Trophoblast cell (in vitro differentiated cells and primary cell): Measurements from ENCODE around the gene SLC10A1.

ENCODE experiments used
- DNase-seq, 2 donors: peaks; one replicate each; pipeline ENCODE4 v3.0.0-alpha.2; 2016
- H2AFZ ChIP-seq: 2 replicates; pipeline ENCODE4 v1.6.1; 2013; ENCODE audit warnings: low read length, moderate library complexity, mild to moderate bottlenecking; ENCODE audit not compliant: insufficient read depth, poor library complexity
- H2AK5ac ChIP-seq: 2 replicates; pipeline ENCODE4 v1.6.1; 2013; ENCODE audit warnings: mild to moderate bottlenecking, low read length
- H2BK120ac ChIP-seq: 2 replicates; pipeline ENCODE4 v1.6.1; 2013; ENCODE audit warnings: low read length, mild to moderate bottlenecking, moderate library complexity; ENCODE audit not compliant: insufficient read depth, poor library complexity
- H2BK12ac ChIP-seq: 2 replicates; pipeline ENCODE4 v1.6.1; 2013; ENCODE audit warnings: mild to moderate bottlenecking, low read length, moderate library complexity
- H2BK5ac ChIP-seq: 2 replicates; pipeline ENCODE4 v1.6.1; 2013; ENCODE audit warnings: low read length, low read depth, moderate library complexity, mild to moderate bottlenecking; ENCODE audit not compliant: poor library complexity
- H3K14ac ChIP-seq: 2 replicates; pipeline ENCODE4 v1.6.1; 2013; ENCODE audit warnings: mild to moderate bottlenecking, low read length
- H3K18ac ChIP-seq: 2 replicates; pipeline ENCODE4 v1.6.1; 2013; ENCODE audit warnings: mild to moderate bottlenecking, low read length
- H3K23ac ChIP-seq: 2 replicates; pipeline ENCODE4 v1.6.1; 2013; ENCODE audit warnings: low read length
- H3K27ac ChIP-seq: 2 replicates; pipeline ENCODE4 v1.5.1; 2013; ENCODE audit warnings: low read depth, mild to moderate bottlenecking, inconsistent platforms, low read length, moderate library complexity
- H3K27me3 ChIP-seq: 2 replicates; pipeline ENCODE4 v1.6.1; 2013; ENCODE audit warnings: inconsistent platforms, mild to moderate bottlenecking, low read length, moderate library complexity; ENCODE audit not compliant: insufficient read depth
- H3K36me3 ChIP-seq, 2 experiments: 1 replicate in 1 of 2; 2 replicates in 1 of 2; pipeline ENCODE4 v1.6.1; 2013; ENCODE audit warnings: low read length in 2 of 2, mild to moderate bottlenecking in 2 of 2, moderate library complexity in 1 of 2; ENCODE audit not compliant: insufficient read depth in 2 of 2, control insufficient read depth in 1 of 2
- H3K4ac ChIP-seq: 2 replicates; pipeline ENCODE4 v1.6.1; 2013; ENCODE audit warnings: low read depth, mild to moderate bottlenecking, low read length, moderate library complexity
- H3K4me1 ChIP-seq, 2 experiments: 1 replicate in 1 of 2; 2 replicates in 1 of 2; pipeline ENCODE4 v1.6.1; 2013; ENCODE audit warnings: low read length in 2 of 2, mild to moderate bottlenecking in 2 of 2, moderate library complexity in 1 of 2; ENCODE audit not compliant: insufficient read depth in 2 of 2, control insufficient read depth in 1 of 2
- H3K4me2 ChIP-seq: 2 replicates; pipeline ENCODE4 v1.6.1; 2013; ENCODE audit warnings: inconsistent platforms, mild to moderate bottlenecking, low read length, moderate library complexity
- H3K4me3 ChIP-seq: 2 replicates; pipeline ENCODE4 v1.5.1; 2013; ENCODE audit warnings: mild to moderate bottlenecking, low read depth, low read length, inconsistent platforms
- H3K79me1 ChIP-seq: one replicate; pipeline ENCODE4 v1.6.1; 2013; ENCODE audit warnings: low read length
- H3K79me2 ChIP-seq: 2 replicates; pipeline ENCODE4 v1.6.1; 2013; ENCODE audit warnings: low read length, mild to moderate bottlenecking; ENCODE audit not compliant: control insufficient read depth, insufficient read depth, poor library complexity
- H3K9ac ChIP-seq: 2 replicates; pipeline ENCODE4 v1.6.1; 2013; ENCODE audit warnings: mild to moderate bottlenecking, low read length
- H3K9me3 ChIP-seq: 2 replicates; pipeline ENCODE4 v1.6.1; 2013; ENCODE audit warnings: low read depth, mild to moderate bottlenecking, control low read depth, inconsistent platforms, low read length; ENCODE audit not compliant: insufficient read depth
- H4K12ac ChIP-seq: 2 replicates; pipeline ENCODE4 v1.6.1; 2013; ENCODE audit warnings: low read depth, mild to moderate bottlenecking, low read length, moderate library complexity
- H4K8ac ChIP-seq: 2 replicates; pipeline ENCODE4 v1.6.1; 2013; ENCODE audit warnings: low read depth, mild to moderate bottlenecking, low read length, moderate library complexity
- H4K91ac ChIP-seq: one replicate; pipeline ENCODE4 v1.6.1; 2013; ENCODE audit warnings: low read depth, mild to moderate bottlenecking, low read length, moderate library complexity
- WGBS: extraction: QIAGEN DNeasy Blood & Tissue Kit; methylation state at CpG from one replicate; pipeline ENCODE4 v1.1.7; 2013; ENCODE audit warnings: missing lambda C conversion rate; ENCODE audit not compliant: insufficient read length, insufficient coverage; ENCODE audit errors: extremely low coverage; 5-methylcytosine and 5-hydroxymethylcytosine counted together

The SLC10A1 gene

DNA sequence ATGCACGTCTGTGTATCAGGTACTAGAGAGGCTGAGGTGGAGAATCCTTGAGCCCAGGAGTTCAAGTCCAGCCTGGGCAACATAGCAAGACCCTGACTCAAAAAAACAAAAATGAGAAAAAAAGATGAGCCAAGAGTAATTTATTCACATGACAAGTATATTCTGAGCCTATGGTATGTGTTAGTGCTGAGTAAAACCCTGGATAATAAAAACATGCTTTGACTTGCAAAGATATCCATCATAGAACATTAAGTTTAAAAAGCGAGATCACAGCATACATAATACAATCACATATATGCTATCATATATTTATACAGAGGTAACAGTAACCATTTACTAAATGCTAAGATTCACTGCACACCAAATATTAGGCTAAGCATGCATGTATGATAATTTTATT lies 23.9 kb upstream of the SLC10A1 start:
- peaks cover 3% of the 10 kb centered on the region for H3K79me1 ChIP-seq
- H4K12ac ChIP-seq, result no peak overlapping the region
- no peak overlapping the region for H3K23ac ChIP-seq
- no peak overlapping the region for H3K4ac ChIP-seq
- no CpG with 5 or more reads among the region's 2 CpGs for WGBS
- H3K27ac ChIP-seq, result no peak overlapping the region
- no peaks in the 10 kb centered on the region for H3K79me2 ChIP-seq
- H3K9me3 ChIP-seq, result peaks cover 3% of the 10 kb centered on the region
- H4K91ac ChIP-seq, result no peak overlapping the region
- H2BK12ac ChIP-seq, result no peak overlapping the region
- peaks cover 0 to 2% of the 10 kb centered on the region in 2 experiments for H3K4me1 ChIP-seq
- no peak overlapping the region for H2AK5ac ChIP-seq
- no peak for DNase-seq
- H3K36me3 ChIP-seq, result no peaks in the 10 kb centered on the region
- no peaks in the 10 kb centered on the region for H3K27me3 ChIP-seq
- no peak overlapping the region for H3K9ac ChIP-seq
- no peak overlapping the region for H4K8ac ChIP-seq
- no peak overlapping the region for H2BK120ac ChIP-seq
- H2AFZ ChIP-seq, result no peak overlapping the region
- H3K18ac ChIP-seq, result no peak overlapping the region
- H3K4me2 ChIP-seq, result no peak overlapping the region
- H2BK5ac ChIP-seq, result no peak overlapping the region
- H3K14ac ChIP-seq, result no peak overlapping the region
- no peak overlapping the region for H3K4me3 ChIP-seq

DNA sequence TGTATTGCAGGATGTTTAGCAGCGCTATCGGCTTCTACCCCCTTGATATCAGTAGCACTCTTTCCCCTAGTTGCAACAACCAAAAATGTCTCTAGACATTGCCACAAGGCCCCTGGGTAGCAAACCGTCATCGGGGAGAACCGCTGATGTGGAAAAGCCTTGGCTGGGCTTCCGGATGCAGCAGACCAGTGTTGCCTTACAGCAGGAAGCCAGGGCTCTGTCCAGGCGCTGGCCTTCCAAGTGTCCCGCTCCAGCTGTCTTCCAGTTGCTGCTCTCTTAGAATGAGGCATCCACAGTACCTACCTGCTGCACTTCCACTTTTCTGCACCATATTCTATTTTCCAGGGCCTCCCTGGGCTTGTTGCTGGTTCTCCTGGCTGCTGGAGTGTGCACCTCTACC lies 22.6 kb upstream of the SLC10A1 start:
- Histone ChIP-seq H2BK12ac (no peak overlapping the region), H3K79me1 (peaks cover 7% of the 10 kb centered on the region), H3K4me2 (no peak overlapping the region), H3K4ac (no peak overlapping the region), H3K27ac (no peak overlapping the region), H3K27me3 (no peaks in the 10 kb centered on the region), H4K8ac (no peak overlapping the region), H3K4me3 (no peak overlapping the region), H2BK5ac (no peak overlapping the region), H3K79me2 (no peaks in the 10 kb centered on the region), H2BK120ac (no peak overlapping the region), H3K9ac (no peak overlapping the region), H3K36me3 (no peaks in the 10 kb centered on the region), H3K9me3 (peaks cover 3% of the 10 kb centered on the region), H3K23ac (no peak overlapping the region), H4K91ac (no peak overlapping the region), H2AFZ (no peak overlapping the region), H3K4me1 (peaks cover 0 to 8% of the 10 kb centered on the region in 2 experiments), H3K18ac (no peak overlapping the region), H4K12ac (no peak overlapping the region), H3K14ac (no peak overlapping the region), H2AK5ac (no peak overlapping the region)
- WGBS, result no CpG with 5 or more reads among the region's 8 CpGs
- no peak for DNase-seq

DNA sequence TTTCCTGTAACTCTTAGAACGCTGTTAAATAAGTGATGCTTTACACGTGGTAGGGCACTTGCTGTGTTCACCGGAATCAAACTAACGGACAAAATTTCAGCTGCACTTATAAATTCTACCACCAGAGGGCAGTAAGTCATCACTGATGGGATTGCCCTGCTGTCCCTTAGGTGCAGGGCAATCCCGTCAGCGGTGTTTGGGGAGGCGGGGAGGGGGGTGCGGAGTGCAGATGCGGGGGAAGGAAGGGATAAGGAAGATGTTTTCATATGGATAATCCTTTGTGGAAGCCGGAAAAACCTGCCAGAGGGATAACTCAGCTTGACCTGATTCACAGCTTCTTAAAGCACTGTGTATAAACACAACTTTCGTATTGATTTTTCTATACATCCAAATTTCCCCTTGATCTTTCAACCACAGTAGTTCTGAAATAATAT lies 21.7 kb upstream of the SLC10A1 start:
- Histone ChIP-seq H3K9me3 (peaks cover 3% of the 10 kb centered on the region), H3K27ac (no peak overlapping the region), H4K91ac (no peak overlapping the region), H3K79me1 (peaks cover 7% of the 10 kb centered on the region), H3K79me2 (no peaks in the 10 kb centered on the region), H4K8ac (no peak overlapping the region), H3K27me3 (no peaks in the 10 kb centered on the region), H2BK120ac (no peak overlapping the region), H3K4ac (no peak overlapping the region), H3K4me1 (peaks cover 0 to 8% of the 10 kb centered on the region in 2 experiments), H2BK12ac (no peak overlapping the region), H2AK5ac (no peak overlapping the region), H4K12ac (no peak overlapping the region), H3K36me3 (no peaks in the 10 kb centered on the region), H3K9ac (no peak overlapping the region), H2AFZ (no peak overlapping the region), H3K18ac (no peak overlapping the region), H3K4me3 (no peak overlapping the region), H2BK5ac (no peak overlapping the region), H3K14ac (no peak overlapping the region), H3K23ac (no peak overlapping the region), H3K4me2 (no peak overlapping the region)
- peak; percentile 77 to 97 for DNase-seq
- WGBS, result no CpG with 5 or more reads among the region's 11 CpGs

GRCh38 chr14:69816216-69816615 lies 19.2 kb upstream of the SLC10A1 start:
- Histone ChIP-seq H3K4me2 (no peak overlapping the region), H3K4me1 (peaks cover under 1 to 10% of the 10 kb centered on the region in 2 experiments), H3K27me3 (no peaks in the 10 kb centered on the region), H3K9me3 (no peaks in the 10 kb centered on the region), H3K23ac (no peak overlapping the region), H4K12ac (no peak overlapping the region), H2AFZ (no peak overlapping the region), H2BK5ac (no peak overlapping the region), H3K4ac (no peak overlapping the region), H2AK5ac (no peak overlapping the region), H2BK120ac (no peak overlapping the region), H2BK12ac (no peak overlapping the region), H3K4me3 (no peak overlapping the region), H3K79me2 (no peaks in the 10 kb centered on the region), H3K27ac (peak overlapping the region; percentile 27), H3K14ac (no peak overlapping the region), H3K36me3 (no peaks in the 10 kb centered on the region), H3K79me1 (peaks cover 7% of the 10 kb centered on the region), H4K91ac (peak overlapping the region; percentile 50), H3K9ac (no peak overlapping the region), H4K8ac (peak overlapping the region; percentile 26), H3K18ac (no peak overlapping the region)
- DNase-seq, result peak; percentile 64 to 69
- WGBS, result no CpG with 5 or more reads among the region's 5 CpGs
